NCI-H1092 treated with DMSO at 0.1 percent for 48 hours (cell line): ENCODE data around the gene MUC6.
"Not testable (repeated sequence)": the region's sequence is repeated elsewhere in the genome, so short reads cannot be mapped to it uniquely, and the experiment has no call there.

ENCODE experiments used
- DNase-seq: peaks from one replicate; lab custom pipeline; 2025; lab: John Stamatoyannopoulos, UW

Gene MUC6

GRCh38 chr11:1024597-1025409, 11.7 kb downstream of the MUC6 start:
- DNase-seq: no peak

- DNase-seq: no peak
Observed at GRCh38 chr11:1023811-1024596, 12.5 kb downstream of the MUC6 start.

GRCh38 chr11:1022908-1023810, 13.4 kb downstream of the MUC6 start:
- no peak for DNase-seq

- DNase-seq: no peak
Observed at GRCh38 chr11:1022411-1022810, 14.1 kb downstream of the MUC6 start.

- no peak for DNase-seq
Observed at GRCh38 chr11:1020211-1020905, 16.2 kb downstream of the MUC6 start.

- DNase-seq: no peak
Observed at GRCh38 chr11:1019321-1019910, 17.1 kb downstream of the MUC6 start.

- DNase-seq: no peak
Observed at GRCh38 chr11:1018091-1018490, 18.4 kb downstream of the MUC6 start.

- DNase-seq: no peak
Observed at GRCh38 chr11:1017269-1018005, 19.1 kb downstream of the MUC6 start.

GRCh38 chr11:1016610-1017126, 19.9 kb downstream of the MUC6 start:
- DNase-seq: not testable (repeated sequence)

GRCh38 chr11:1015826-1016545, 20.5 kb downstream of the MUC6 start:
- no peak for DNase-seq

- DNase-seq: no peak
Observed at GRCh38 chr11:1015064-1015463, 21.5 kb downstream of the MUC6 start.

- DNase-seq: no peak
Observed at GRCh38 chr11:1014276-1014675, 22.2 kb downstream of the MUC6 start.

- no peak for DNase-seq
Observed at GRCh38 chr11:1013631-1013935, 22.9 kb downstream of the MUC6 start.

- DNase-seq: peak; percentile 12
Observed at GRCh38 chr11:1012740-1013630, 23.5 kb downstream of the MUC6 start.

GRCh38 chr11:1012291-1012690, 24.2 kb downstream of the MUC6 start:
- no peak for DNase-seq

GRCh38 chr11:1011320-1011698, 25.2 kb downstream of the MUC6 start:
- DNase-seq: no peak

GRCh38 chr11:1010551-1011319, 25.8 kb downstream of the MUC6 start:
- no peak for DNase-seq

GRCh38 chr11:1009991-1010390, 26.5 kb downstream of the MUC6 start:
- DNase-seq: no peak
